Left renal cortex interstitium (tissue), 4 donors: ENCODE measurements around the gene HYAL1. TPM values are rescaled to one million over a fixed set of nuclear protein-coding genes. Genes with fewer than 3 reads are reported as not detected.

Experiments used
- polyA plus RNA-seq, 4 donors: library from polyadenylated mRNA; unstranded; fragments of 120-200 nt; gene quantifications; one replicate each; pipeline ENCODE4 v1.2.1, GENCODE V29; 2013; ENCODE audit not compliant: insufficient read length in 4 of 4

HYAL1 gene
- polyA plus RNA-seq, 4 donors = 6.4 to 7.8 (median 7.4) TPM

Other genes starting within 250 kb of the HYAL1 start
- 100 to 1,000 TPM; 202 to 421 (median 311) TPM for gene RBM5, start 214.7 kb downstream of the HYAL1 start, polyA plus RNA-seq
- 100 to 1,000 TPM in 1 of 4 donors, 10 to 100 TPM in 3; 68.6 to 101 (median 80.4) TPM for gene SEMA3F, start 148.2 kb downstream of the HYAL1 start, polyA plus RNA-seq
- not detected for gene GNAT1, start 112.0 kb downstream of the HYAL1 start, polyA plus RNA-seq
- 1 to 10 TPM; 4.4 to 8.4 (median 7.8) TPM for gene SLC38A3, start 98.3 kb downstream of the HYAL1 start, polyA plus RNA-seq
- 100 to 1,000 TPM; 176 to 232 (median 220) TPM for gene GNAI2, start 67.4 kb downstream of the HYAL1 start, polyA plus RNA-seq
- gene SEMA3B, start 34.4 kb downstream of the HYAL1 start, polyA plus RNA-seq = 100 to 1,000 TPM in 3 of 4 donors, 10 to 100 TPM in 1; 71.0 to 119 (median 108) TPM
- gene LSMEM2, start 24.5 kb downstream of the HYAL1 start, polyA plus RNA-seq = under 1 TPM; 0.25 to 0.82 (median 0.53) TPM
- 10 to 100 TPM; 34.8 to 51.9 (median 48.5) TPM for gene IFRD2, start 11.1 kb downstream of the HYAL1 start, polyA plus RNA-seq
- 1 to 10 TPM; 2.8 to 4.3 (median 3.6) TPM for gene HYAL3, start 4.2 kb downstream of the HYAL1 start, polyA plus RNA-seq
- 10 to 100 TPM in 2 of 4 donors, 1 to 10 TPM in 2; 7.3 to 13.0 (median 10.3) TPM for gene NAA80, start 4.2 kb downstream of the HYAL1 start, polyA plus RNA-seq
- 100 to 1,000 TPM in 1 of 4 donors, 10 to 100 TPM in 3; 63.2 to 101 (median 74.4) TPM for gene HYAL2, start 19.2 kb upstream of the HYAL1 start, polyA plus RNA-seq
- 10 to 100 TPM; 23.8 to 32.6 (median 25.6) TPM for gene TUSC2, start 24.6 kb upstream of the HYAL1 start, polyA plus RNA-seq
- gene RASSF1, start 37.3 kb upstream of the HYAL1 start, polyA plus RNA-seq = 10 to 100 TPM; 16.7 to 22.7 (median 21.2) TPM
- gene ZMYND10, start 42.2 kb upstream of the HYAL1 start, polyA plus RNA-seq = 1 to 10 TPM; 3.1 to 5.1 (median 4.4) TPM
- gene NPRL2, start 47.2 kb upstream of the HYAL1 start, polyA plus RNA-seq = 10 to 100 TPM; 30.1 to 33.1 (median 32.2) TPM
- gene CYB561D2, start 47.3 kb upstream of the HYAL1 start, polyA plus RNA-seq = 10 to 100 TPM; 13.7 to 17.7 (median 15.0) TPM
- 10 to 100 TPM; 33.8 to 52.1 (median 42.6) TPM for gene TMEM115, start 55.9 kb upstream of the HYAL1 start, polyA plus RNA-seq
- 10 to 100 TPM; 13.3 to 18.6 (median 16.3) TPM for gene CACNA2D2, start 200.1 kb upstream of the HYAL1 start, polyA plus RNA-seq